ENCODE measurements around the gene RBM3. TPM values are rescaled to one million over a fixed set of nuclear protein-coding genes. Genes with fewer than 3 reads are reported as not detected.

Gene RBM3
- total RNA-seq, 1 experiment from 2014 or later = 354 TPM

GRCh38 chrX:48617542-48618340 lies 43.5 kb downstream of the RBM3 start:
- no peak overlapping the region for H3K27ac Mint-ChIP-seq (ENCODE audit: low read depth, unreplicated experiment)
- intact Hi-C loops (cut with micrococcal nuclease) = no loop called here
- no peaks in the 10 kb centered on the region for H3K27me3 Mint-ChIP-seq (ENCODE audit: insufficient read depth, unreplicated experiment)
- CTCF ChIA-PET = no interaction called here
- no peaks in the 10 kb centered on the region for H3K4me1 Mint-ChIP-seq (ENCODE audit: insufficient read depth, unreplicated experiment)
- no TSS peak for BruUV-seq (replicated peaks)
- POLR2A ChIA-PET = interaction anchor here (1.7 kb wide), 1 partner anchor 10 kb away, joined by 3 read pairs; no protein-coding TSS in a partner anchor
- no peak overlapping the region for H3K4me3 Mint-ChIP-seq (ENCODE audit: unreplicated experiment)
- peak; percentile 50 for DNase-seq (ENCODE audit: unreplicated experiment)
- no peak for TF ChIP-seq CTCF (IDR thresholded peaks at IDR 0.05; ENCODE audit: unreplicated experiment)
- no peaks in the 10 kb centered on the region for H3K36me3 Mint-ChIP-seq (ENCODE audit: insufficient read depth, unreplicated experiment)
- H3K9me3 Mint-ChIP-seq (ENCODE audit: unreplicated experiment) = no peaks in the 10 kb centered on the region

GRCh38 chrX:48626401-48627298 lies 52.4 kb downstream of the RBM3 start:
- no peak overlapping the region for H3K27ac Mint-ChIP-seq (ENCODE audit: low read depth, unreplicated experiment)
- H3K4me3 Mint-ChIP-seq (ENCODE audit: unreplicated experiment) = no peak overlapping the region
- H3K27me3 Mint-ChIP-seq (ENCODE audit: insufficient read depth, unreplicated experiment) = no peaks in the 10 kb centered on the region
- no peaks in the 10 kb centered on the region for H3K9me3 Mint-ChIP-seq (ENCODE audit: unreplicated experiment)
- H3K4me1 Mint-ChIP-seq (ENCODE audit: insufficient read depth, unreplicated experiment) = no peaks in the 10 kb centered on the region
- CTCF ChIA-PET = interaction anchor here (0.8 to 1.5 kb wide), 2 partner anchors 10 to 1250 kb away, joined by 3 read pairs; no protein-coding TSS in a partner anchor
- no peak for TF ChIP-seq CTCF (IDR thresholded peaks at IDR 0.05; ENCODE audit: unreplicated experiment)
- BruUV-seq (replicated peaks) = no TSS peak
- DNase-seq (ENCODE audit: unreplicated experiment) = peak; percentile 39
- H3K36me3 Mint-ChIP-seq (ENCODE audit: insufficient read depth, unreplicated experiment) = no peaks in the 10 kb centered on the region
- intact Hi-C loops (cut with micrococcal nuclease) = no loop called here
- POLR2A ChIA-PET = interaction anchor here (1.0 kb wide), 1 partner anchor 11 kb away, joined by 4 read pairs; no protein-coding TSS in a partner anchor

Other genes starting within 250 kb of the RBM3 start
- not detected in 2 replicates for gene SSX3, start 217.8 kb upstream of the RBM3 start, total RNA-seq (2022)
- not detected in 2 replicates for gene SSX4, start 190.9 kb upstream of the RBM3 start, total RNA-seq (2022)
- not detected in 2 replicates for gene SSX4B, start 162.5 kb upstream of the RBM3 start, total RNA-seq (2022)
- 1.4 and 2.6 TPM in 2 replicates for gene SLC38A5, start 104.2 kb upstream of the RBM3 start, total RNA-seq (2022)
- gene FTSJ1, start 98.3 kb upstream of the RBM3 start, total RNA-seq (2022) = 92.5 and 107 TPM in 2 replicates
- gene PORCN, start 65.5 kb upstream of the RBM3 start, total RNA-seq (2022) = 29.2 and 39.0 TPM in 2 replicates
- 66.9 and 102 TPM in 2 replicates for gene EBP, start 52.7 kb upstream of the RBM3 start, total RNA-seq (2022)
- 14.4 and 18.2 TPM in 2 replicates for gene TBC1D25, start 34.8 kb upstream of the RBM3 start, total RNA-seq (2022)
- gene WDR13, start 23.0 kb downstream of the RBM3 start, total RNA-seq (2022) = 134 and 138 TPM in 2 replicates
- 0.37 and 0.96 TPM in 2 replicates for gene WAS, start 109.3 kb downstream of the RBM3 start, total RNA-seq (2022)
- 6.6 and 8.7 TPM in 2 replicates for gene SUV39H1, start 122.2 kb downstream of the RBM3 start, total RNA-seq (2022)
- not detected in 2 replicates for gene GLOD5, start 187.3 kb downstream of the RBM3 start, total RNA-seq (2022)
- not detected in 2 replicates for gene GATA1, start 212.1 kb downstream of the RBM3 start, total RNA-seq (2022)
- gene HDAC6, start 227.6 kb downstream of the RBM3 start, total RNA-seq (2022) = 45.1 and 53.2 TPM in 2 replicates